ENCODE data around the gene ILKAP. TPM values are rescaled to one million over a fixed set of nuclear protein-coding genes. Genes with fewer than 3 reads are reported as not detected.

Gene ILKAP
- total and polyA plus RNA-seq, 2 donors (not counting 1 experiment from before 2014, with no cell fraction given): 27.9 to 31.3 TPM

DNA sequence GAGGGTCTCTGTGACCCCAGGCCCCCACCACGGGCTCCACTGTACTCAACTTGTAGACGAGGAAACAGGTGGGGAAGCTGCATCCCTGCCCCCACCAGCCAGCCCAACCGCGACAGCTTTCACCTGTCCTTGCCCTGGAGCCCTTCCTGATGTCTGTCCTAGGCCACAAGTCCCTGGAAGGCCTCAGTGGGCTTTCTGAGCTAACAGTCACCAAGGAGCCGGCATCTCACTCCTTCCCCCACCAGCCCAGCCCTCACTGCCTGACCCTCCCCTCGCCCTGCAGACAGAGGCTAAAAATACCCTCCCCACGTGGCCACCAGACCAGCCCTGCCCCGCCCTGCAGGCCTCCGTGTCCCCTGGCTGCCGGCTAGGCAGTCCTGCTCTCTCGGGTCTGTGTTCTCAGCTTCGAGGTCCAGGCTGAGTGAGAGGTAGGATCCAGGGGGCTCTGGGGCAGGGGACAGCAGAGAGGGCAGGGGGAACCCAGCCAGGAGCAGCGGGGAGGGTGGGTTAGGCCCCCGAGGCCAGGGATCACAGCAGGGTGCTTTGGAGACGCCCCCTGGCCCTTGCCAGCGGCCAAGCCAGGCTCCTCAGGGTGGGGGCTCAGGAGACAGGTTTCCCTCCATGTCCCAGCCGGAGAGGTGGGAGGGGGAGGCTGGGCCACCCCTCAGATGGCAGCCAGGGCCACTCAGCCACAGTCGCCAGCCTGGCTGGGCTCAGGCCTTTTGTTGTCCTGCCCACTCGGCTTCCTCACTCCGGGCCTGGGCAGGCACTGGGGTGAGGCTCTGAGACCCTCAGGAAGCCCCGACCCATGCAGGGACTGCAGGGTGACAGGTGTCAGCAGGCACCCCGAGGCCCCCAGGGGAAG lies 64.9 kb downstream of the ILKAP start, which contains the start of gene KLHL30:
TSS of gene KLHL30 (plus strand) at position 338 of the 865 bp plus-strand sequence. CDS start 2,087 bp downstream, outside the sequence.
- H3K79me2 ChIP-seq (ENCODE audit: control insufficient read depth, insufficient read depth, low read length): no peaks in the 10 kb centered on the region
- no peaks in the 10 kb centered on the region for H3K27me3 ChIP-seq (ENCODE audit: control insufficient read depth, insufficient read depth, low read length)
- no peaks in the 10 kb centered on the region for H3K9me3 ChIP-seq (ENCODE audit: control insufficient read depth, insufficient read depth, low read depth, low read length)
- H3K4me3 ChIP-seq (replicated peaks in 1 of 4; ENCODE audit: control extremely low read depth in 1 of 4, insufficient read depth in 1 of 4, low read depth in 3 of 4, low read length in 4 of 4): peak within 1 kb of the TSS in 1 of 4 experiments; percentile 17
- DNase-seq (ENCODE audit: low read depth in 2 of 2): no peak
- no peaks in the 10 kb centered on the region for H3K36me3 ChIP-seq (ENCODE audit: control insufficient read depth, insufficient read depth, low read length)
- TF ChIP-seq EZH2 (IDR thresholded peaks at IDR 0.05; ENCODE audit: low read length, missing control alignments): no peak
- peaks cover 16% of the 10 kb centered on the region for H3K4me1 ChIP-seq (ENCODE audit: control insufficient read depth, extremely low read depth, insufficient read depth, low read length)
- no peak within 1 kb of the TSS for H3K4me2 ChIP-seq (ENCODE audit: extremely low read depth, insufficient read depth, low read length)
- H3K27ac ChIP-seq (ENCODE audit: insufficient read depth, low read length): no peak within 1 kb of the TSS
- no peaks in the 10 kb centered on the region for H4K20me1 ChIP-seq (ENCODE audit: control insufficient read depth, extremely low read depth, insufficient read depth, low read length)
- H3K9ac ChIP-seq (ENCODE audit: insufficient read depth, low read length): peak within 1 kb of the TSS; percentile 28
- H2AFZ ChIP-seq (ENCODE audit: low read length): no peak within 1 kb of the TSS

GRCh38 chr2:238137885-238138284 lies 65.6 kb downstream of the ILKAP start:
- H3K9ac ChIP-seq (ENCODE audit: insufficient read depth, low read length): no peak overlapping the region
- H3K9me3 ChIP-seq (ENCODE audit: control insufficient read depth, insufficient read depth, low read depth, low read length): no peaks in the 10 kb centered on the region
- H3K79me2 ChIP-seq (ENCODE audit: control insufficient read depth, insufficient read depth, low read length): no peaks in the 10 kb centered on the region
- H3K4me2 ChIP-seq (ENCODE audit: extremely low read depth, insufficient read depth, low read length): no peak overlapping the region
- no peak overlapping the region for H2AFZ ChIP-seq (ENCODE audit: low read length)
- no peak overlapping the region for H3K4me3 ChIP-seq (replicated peaks in 1 of 4; ENCODE audit: control extremely low read depth in 1 of 4, insufficient read depth in 1 of 4, low read depth in 3 of 4, low read length in 4 of 4)
- H4K20me1 ChIP-seq (ENCODE audit: control insufficient read depth, extremely low read depth, insufficient read depth, low read length): no peaks in the 10 kb centered on the region
- DNase-seq (ENCODE audit: low read depth in 2 of 2): no peak
- H3K27me3 ChIP-seq (ENCODE audit: control insufficient read depth, insufficient read depth, low read length): no peaks in the 10 kb centered on the region
- H3K27ac ChIP-seq (ENCODE audit: insufficient read depth, low read length): no peak overlapping the region
- TF ChIP-seq EZH2 (IDR thresholded peaks at IDR 0.05; ENCODE audit: low read length, missing control alignments) (no peak), CTCF (conservative IDR thresholded peaks at IDR 0.05 in 1 of 2, IDR thresholded peaks at IDR 0.05 in 1 of 2; ENCODE audit: low read depth in 1 of 2, low read length in 2 of 2) (no peak)
- H3K36me3 ChIP-seq (ENCODE audit: control insufficient read depth, insufficient read depth, low read length): no peaks in the 10 kb centered on the region
- peaks cover 14% of the 10 kb centered on the region for H3K4me1 ChIP-seq (ENCODE audit: control insufficient read depth, extremely low read depth, insufficient read depth, low read length)

GRCh38 chr2:238136820-238137537 lies 66.5 kb downstream of the ILKAP start:
- H2AFZ ChIP-seq (ENCODE audit: low read length): peak overlapping the region; percentile 54
- H3K9me3 ChIP-seq (ENCODE audit: control insufficient read depth, insufficient read depth, low read depth, low read length): no peaks in the 10 kb centered on the region
- peak; percentile 9 to 89 for DNase-seq (ENCODE audit: low read depth in 2 of 2)
- H3K4me3 ChIP-seq (replicated peaks in 1 of 4; ENCODE audit: control extremely low read depth in 1 of 4, insufficient read depth in 1 of 4, low read depth in 3 of 4, low read length in 4 of 4): peak overlapping the region in 1 of 4 experiments; percentile 27
- H3K27me3 ChIP-seq (ENCODE audit: control insufficient read depth, insufficient read depth, low read length): no peaks in the 10 kb centered on the region
- no peak overlapping the region for H3K27ac ChIP-seq (ENCODE audit: insufficient read depth, low read length)
- no peaks in the 10 kb centered on the region for H3K79me2 ChIP-seq (ENCODE audit: control insufficient read depth, insufficient read depth, low read length)
- no peaks in the 10 kb centered on the region for H4K20me1 ChIP-seq (ENCODE audit: control insufficient read depth, extremely low read depth, insufficient read depth, low read length)
- no peak for TF ChIP-seq CTCF (conservative IDR thresholded peaks at IDR 0.05 in 1 of 2, IDR thresholded peaks at IDR 0.05 in 1 of 2; ENCODE audit: low read depth in 1 of 2, low read length in 2 of 2)
- no peak overlapping the region for H3K9ac ChIP-seq (ENCODE audit: insufficient read depth, low read length)
- H3K36me3 ChIP-seq (ENCODE audit: control insufficient read depth, insufficient read depth, low read length): no peaks in the 10 kb centered on the region
- peak overlapping the region; percentile 33 for H3K4me2 ChIP-seq (ENCODE audit: extremely low read depth, insufficient read depth, low read length)
- peaks cover 12% of the 10 kb centered on the region for H3K4me1 ChIP-seq (ENCODE audit: control insufficient read depth, extremely low read depth, insufficient read depth, low read length)

Data from fibroblast of lung (primary cell).